GM21360 (cell line): Measurements from ENCODE around the gene RGL1.

Experiments used
- ATAC-seq: cut with Tn5 transposase; IDR thresholded peaks from one replicate; pipeline ENCODE4 v1.9.1; 2021; ENCODE audit warnings: mild to moderate bottlenecking, moderate library complexity; ENCODE audit not compliant: unreplicated experiment

The RGL1 gene

DNA sequence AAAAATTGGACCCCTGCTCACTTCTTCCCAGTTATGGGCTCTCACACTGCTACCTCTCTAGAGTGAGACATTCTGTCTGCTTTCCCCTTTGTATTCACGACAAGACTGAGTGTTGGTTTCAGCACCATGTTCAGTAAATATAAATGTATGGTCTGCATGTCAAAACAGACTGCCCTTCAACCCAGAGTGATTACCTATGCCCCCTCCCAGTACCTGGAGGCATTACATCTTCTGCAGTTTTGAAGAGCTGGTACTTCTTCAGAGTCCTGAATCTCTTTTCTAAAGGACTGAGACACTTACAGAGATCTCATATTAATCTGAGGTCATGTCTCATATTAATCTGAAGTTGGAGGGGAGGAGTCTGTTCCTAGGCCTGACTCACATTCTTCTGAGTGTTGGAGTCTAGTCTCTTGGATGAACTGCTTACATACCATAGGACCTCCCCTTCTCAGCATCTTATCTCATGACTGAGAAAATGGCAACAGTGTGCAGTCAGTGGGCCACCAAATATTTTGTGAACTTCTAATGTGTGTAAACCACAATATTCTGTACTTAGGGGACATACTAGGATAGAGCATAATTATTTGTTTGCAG, 80.3 kb downstream of the RGL1 start:
- ATAC-seq: no peak

DNA sequence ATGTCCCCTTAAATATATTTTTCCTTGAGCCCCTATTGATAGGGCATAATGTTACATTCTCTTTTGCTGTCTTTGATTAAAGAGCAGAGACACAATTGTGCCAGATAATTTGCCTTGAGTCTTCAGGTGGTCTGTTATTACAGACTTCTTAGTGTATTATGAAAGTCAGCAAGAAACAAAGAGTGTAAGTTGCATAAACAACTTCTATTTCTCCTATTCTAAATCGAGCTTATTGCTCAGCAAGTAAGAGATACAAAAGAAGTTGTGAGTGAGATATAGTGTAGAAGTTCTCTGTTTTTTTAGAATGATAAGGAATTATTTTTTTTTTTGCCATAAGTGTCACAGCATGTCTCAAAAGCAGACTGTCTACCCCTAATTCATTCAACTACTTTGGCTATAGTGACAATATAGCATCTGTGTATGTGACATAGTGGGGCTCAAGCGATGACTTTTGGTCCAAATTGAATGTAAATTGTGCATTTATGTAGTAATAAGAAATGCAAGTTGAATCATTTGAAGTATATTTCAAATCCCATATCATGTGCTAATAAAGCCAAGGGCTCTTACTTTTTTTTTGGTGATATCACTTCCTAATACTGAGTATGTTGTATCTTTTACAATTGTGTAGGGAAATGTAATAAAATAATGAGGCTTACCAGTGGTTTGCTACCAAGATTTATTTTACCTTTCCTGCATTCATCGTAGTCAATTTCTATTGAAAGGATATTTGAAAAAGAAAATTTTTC, 81.3 kb downstream of the RGL1 start:
- ATAC-seq: no peak

DNA sequence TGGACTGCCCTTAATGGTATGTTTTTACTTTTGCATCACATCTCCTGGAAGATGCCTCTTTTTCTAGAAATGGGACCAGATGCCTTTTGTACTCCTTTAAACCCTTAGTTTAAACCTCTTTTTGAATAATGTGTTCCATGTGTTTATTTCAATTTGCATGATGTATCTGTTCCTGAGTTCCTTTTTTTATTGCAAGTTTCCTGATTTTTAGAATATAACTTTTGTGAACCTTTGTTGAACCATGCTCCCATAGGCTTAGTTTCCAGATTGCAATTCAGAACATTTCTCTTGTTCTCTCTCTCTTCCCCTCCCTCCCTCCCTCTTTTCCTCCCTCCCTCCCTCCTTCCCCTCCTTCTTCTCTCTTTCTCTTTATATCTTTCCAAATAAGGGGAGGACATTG, 81.9 kb downstream of the RGL1 start:
- ATAC-seq: no peak

DNA sequence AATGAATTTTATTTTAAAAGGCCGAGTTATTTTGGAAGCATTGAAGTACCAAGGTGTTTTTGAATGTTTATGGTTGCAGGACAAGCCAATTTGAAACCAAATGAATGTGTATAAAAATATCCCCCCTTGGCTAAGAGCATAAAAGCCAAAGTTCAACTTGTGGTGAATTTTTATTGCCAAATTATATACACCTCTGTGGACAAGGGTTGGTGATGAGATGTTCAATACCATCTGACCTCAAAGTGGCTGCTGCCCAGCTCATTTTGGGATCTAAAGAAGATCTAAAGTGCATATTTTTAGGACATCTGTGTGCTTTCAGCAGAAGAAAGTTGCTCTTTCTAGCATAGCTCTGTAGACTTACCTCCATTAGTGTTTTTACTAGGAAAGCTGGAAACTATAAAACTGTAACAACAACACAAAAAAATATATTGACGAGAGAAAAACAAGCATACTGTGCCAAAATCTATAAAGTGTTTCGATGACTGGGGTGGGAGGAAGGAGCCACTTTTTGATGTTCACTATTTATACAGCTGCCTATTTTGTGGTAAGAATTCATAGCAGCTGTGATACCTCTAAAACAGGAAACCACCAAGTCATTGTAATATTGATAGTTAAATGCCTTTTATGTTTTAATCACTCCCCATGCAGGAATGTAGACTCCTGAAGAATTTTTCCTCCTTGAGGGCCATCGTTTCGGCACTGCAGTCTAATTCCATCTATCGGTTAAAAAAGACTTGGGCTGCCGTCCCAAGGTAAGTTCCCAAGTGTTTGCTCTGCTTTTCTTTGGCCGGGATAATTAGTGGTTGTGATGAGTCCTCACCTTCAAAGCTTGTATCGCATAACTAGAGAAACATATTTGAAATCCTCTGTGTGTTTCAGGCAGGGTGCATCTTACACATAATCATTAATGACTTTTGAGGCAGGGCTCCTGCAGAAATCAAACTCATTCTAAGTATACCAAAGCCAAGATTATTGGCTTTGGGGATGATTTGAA, 83.2 kb downstream of the RGL1 start:
- no peak for ATAC-seq

DNA sequence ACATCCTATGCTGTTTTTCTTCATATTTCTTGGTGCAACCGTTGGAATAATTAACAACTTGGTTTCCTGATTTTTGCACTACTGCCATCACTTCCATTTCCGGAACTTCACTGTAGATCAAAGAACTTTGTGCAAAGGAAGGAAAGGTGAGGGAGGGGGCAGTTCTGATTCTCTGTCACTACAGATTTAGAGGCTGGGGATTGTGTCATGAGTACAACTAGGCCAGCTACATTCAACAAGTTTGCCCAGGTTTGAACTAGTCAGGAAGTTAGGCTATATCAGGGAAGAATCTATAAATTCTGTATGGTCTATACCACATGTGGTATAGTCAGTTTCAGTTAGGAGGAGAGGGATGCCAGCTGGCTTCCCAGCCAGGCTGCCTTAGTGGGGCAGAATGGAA, 84.2 kb downstream of the RGL1 start:
- ATAC-seq: no peak

DNA sequence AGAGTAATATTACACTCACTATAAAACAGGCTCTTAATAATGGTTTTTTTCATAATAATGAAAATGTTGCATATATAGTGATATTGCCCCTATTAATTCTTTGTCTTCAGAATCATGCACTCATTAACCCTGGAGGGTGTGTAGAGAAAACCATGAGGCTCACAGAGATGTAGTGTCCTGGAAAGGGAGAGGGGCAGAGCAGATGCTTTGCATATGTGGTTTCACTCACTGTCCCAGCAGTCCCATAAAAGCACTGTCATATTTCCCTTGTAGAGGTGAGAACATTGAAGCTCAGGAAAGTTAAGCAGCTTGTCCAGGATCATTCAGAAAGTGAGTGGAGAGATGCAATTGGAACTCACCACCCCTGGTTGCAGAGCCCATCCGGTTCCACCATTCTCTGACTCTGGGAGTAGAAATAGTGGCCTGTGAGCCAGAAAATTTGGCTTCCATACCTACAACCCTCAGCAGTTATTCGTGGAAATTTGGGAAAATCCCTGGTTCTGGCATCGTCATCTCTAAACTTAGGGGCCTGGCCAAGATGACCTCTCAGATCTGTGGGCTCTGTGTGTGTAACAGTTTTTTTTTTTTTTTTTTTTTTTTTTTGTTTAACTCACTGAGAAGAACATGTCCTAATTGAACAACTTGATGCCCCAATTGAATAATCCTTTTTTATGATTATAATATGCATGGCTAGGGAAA, 86.4 kb downstream of the RGL1 start:
- ATAC-seq: peak; percentile 75

DNA sequence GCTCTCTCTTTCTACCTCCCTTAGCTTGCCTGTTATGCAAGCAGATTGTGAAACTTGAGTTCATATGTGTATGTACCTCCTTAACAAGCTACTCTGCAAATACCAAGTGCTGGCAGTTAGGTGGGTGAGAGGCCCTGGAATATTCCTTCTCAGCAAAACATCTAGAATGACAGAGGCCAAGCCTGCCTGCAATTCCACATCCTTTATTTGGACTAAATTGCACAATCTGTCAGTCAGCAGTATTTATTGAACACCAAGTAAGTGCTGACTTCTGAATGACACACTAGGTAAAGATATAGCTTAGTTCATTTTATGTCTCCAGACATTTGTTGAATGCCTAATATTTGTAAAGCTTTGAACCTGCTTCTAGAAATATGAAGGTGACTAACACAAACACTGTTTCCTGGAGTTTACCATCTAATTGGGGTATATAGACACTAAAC, 87.5 kb downstream of the RGL1 start:
- no peak for ATAC-seq

DNA sequence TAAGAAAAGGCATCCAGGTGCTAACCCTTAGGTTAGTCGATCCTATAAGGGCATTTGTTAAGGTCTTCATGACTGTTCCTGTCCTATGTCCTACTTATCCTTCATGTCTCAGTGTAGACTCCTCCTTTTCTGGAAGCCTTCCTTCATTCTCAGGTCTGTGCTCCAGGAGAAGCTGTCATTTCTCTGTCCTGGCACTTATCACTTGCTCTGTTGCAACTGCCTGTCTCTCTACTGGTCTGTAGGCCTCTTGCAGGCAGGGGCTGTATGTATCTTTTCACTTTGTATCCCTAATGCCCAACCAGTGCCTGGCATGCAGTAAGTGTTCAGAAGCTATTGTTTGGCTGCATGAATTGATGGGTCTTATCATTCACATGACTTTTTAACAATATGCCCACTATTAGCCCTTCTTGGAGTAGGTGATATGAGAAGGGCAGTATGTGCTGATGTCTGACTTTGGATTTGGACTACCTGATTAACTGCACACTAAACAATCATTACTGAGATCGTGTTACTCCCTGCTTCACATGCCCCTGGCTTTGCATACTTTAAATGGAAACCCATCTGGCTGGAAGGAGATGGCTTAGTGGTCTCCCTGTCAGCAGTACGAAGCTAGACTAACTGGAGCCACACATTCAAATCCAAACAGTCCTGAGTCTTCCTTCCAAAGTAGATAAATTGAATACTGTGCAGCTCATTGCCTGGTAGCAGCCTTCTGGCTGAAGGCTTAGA, 88.8 kb downstream of the RGL1 start:
- no peak for ATAC-seq

DNA sequence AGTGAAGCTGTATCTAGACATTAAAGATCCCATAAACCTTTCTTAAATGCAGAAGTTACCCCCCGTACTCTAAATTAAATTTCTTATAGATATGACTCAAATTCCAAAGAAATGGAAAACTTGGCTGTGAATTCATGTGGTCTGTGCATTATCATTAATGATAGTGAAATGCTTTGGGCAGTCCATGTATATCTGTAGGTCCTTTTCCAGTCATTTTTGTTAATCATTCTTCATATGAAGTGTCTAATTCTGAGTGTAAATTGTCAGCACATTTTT, 89.3 kb downstream of the RGL1 start:
- ATAC-seq: no peak

DNA sequence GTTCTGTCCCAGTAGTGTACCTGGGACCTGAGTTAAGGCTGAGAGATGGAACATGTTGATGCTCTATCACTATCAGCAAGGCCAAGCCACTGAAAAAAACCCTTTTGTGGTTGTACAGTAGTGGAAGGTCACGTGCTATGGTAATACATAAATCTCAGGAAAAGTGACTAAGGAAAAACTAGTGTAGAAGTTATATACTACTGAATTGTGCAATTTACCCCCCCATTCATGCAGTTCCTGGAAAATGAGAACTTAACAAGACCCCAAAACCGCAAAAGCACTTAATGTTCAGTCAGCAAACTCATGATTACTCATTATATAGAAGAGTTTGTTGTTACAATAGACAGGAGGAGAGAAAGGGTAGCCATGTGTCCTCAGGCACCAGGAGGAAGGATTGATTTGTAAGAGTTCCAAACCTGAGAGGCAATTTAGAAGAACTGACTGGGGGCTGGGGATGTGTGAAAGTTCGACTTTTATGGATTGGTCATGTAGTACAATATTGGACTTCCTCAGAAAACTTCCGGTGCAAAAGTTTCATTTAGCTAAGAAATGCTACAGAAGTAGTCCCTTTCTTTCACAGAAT, 91.6 kb downstream of the RGL1 start:
- no peak for ATAC-seq

DNA sequence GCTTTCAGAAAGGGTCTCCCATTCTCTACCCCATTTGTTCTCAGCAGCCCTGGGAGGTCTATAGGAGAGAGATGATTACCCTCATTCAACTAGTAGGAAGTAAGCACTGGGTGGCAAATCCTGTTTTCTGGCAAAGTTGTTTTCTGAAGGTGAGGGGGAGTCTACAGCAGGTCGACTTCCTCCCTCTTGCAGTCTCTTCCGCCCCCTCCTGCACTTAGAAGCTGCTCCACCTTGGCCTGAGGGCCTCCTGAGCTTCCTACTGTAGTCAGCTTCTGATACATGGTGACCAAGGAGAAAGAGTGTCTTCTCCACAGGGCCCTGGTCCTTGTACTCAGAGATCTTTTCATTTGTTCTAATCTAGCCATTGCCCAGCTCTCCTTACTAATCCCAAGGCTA, 93.1 kb downstream of the RGL1 start:
- peak; percentile 19 for ATAC-seq

DNA sequence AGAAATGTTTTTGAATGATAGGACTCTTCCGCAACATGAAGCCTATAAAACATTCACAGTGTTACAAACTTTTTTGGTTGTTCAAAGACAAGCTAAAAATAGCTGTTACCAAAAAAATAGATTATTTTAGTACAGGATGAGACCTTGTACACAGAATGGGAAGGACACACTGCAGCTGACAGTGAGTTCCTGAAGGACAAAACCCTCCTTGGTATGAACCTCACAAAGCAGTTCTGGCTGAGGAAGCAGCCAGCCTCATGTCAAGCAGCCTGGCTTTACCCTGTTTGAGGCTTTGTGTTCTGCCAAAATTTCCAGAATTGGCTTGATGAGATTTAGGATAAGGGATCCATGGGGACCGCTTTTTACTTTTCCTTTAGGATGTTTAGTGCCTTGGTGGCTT, 93.7 kb downstream of the RGL1 start:
- no peak for ATAC-seq

DNA sequence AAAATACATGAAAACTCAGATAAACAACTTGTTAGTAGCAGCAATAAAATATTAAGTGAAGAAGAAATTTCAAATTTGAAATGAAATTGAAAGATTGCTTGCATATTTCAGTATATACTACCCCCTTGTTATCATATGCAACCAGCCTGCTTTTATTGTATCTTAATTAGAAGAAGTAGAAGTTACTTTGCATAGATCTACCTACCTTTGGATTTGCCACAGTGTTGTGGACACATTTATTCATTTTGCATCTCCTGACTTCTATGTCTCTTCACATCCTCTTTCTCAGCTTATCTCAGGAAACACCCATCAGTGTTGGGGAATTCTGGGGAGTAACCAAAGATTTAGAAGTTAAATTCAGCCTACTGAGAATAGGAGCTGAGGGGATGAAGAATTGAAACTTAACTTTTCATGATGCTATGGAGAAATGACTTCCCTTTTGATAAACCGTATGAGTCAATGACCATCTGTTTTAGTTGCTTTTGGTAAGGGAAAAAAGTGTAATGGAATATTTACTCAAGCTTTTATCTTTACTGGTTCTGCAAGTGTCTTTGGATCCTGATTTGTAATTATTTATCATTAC, 96.9 kb downstream of the RGL1 start:
- ATAC-seq: no peak

DNA sequence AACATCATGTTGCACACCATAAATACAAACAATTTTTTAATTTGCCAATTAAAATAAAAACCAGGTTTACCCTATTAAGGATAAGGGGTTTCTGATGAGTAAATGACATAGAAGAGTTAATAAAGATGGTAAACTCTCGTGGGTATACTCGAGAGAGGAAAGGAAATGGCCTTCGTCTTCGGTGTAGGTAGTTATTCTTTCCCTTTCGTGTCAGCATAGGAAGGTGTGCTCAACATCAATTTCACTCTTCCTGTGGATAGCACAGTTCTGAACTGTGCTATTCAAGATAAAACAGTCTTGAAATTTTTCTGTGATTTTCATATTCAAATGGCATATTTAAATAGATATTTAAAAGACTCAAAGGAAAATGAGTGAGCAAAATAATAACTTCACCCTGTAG, 98.2 kb downstream of the RGL1 start:
- ATAC-seq: no peak

DNA sequence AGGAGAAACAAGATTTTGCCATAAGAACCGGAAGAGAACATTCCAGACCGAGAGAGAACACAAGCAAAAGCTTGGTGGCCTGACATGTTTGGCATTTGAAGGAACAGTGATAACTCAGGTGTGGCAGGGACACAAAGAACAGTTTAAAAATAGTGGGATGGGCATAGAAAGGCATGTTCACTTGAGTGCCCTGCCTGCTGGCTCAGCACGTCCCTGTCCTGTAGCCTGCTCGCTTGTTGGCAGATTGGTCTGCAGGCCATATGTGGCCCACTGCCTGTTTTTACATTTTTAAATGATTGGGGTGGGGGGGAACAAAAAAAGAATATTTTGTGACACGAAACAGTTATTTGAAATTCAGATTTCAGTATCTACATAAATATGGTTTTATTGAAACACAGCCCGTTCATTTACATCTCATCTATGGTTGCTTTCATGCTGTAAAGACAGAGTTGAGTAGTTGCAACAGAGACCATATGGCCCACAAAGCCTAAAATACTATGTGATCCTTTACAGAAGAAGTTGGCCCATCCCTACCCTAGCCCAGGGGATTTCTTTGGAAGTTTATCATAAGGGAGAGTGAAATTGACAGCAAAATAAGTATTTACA, 100.7 kb downstream of the RGL1 start:
- no peak for ATAC-seq

DNA sequence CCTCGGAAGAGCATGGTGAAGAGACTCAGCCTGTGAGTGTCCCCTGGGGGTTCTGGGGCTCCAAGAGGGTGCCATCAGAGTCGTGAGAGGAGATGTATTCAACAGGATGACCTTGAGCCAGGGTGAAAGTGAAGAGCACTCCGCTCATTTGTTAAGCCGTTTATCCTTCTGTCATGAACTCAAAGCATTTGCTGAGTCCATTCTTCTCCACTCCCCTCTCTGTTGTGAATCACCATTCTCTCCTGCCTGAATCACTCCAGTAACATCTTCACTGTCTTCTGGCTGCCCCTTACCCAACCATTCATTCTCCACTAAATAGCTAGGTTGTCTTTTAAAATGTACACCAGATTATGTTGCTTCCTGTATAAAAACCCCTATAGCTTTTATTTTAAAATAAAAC, 102.2 kb downstream of the RGL1 start:
- no peak for ATAC-seq

DNA sequence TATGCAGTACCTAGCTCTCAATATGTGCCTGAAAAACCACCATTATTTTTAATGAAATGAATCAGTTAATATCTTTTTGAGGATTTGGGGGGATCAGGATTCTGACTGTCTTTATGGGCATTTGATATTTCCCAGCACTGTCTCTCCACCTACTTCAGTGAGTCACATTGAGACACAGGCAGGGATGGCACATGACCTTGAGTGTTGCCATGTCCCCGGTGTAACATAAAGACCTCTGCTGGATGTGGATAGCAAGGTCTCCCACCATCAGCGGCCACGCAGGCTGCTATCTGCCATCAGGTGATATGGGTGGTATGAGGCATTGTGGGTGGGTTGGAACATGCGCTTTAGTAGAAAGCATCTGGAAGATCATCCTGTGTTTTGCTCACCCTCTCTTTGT, 103.2 kb downstream of the RGL1 start:
- no peak for ATAC-seq

DNA sequence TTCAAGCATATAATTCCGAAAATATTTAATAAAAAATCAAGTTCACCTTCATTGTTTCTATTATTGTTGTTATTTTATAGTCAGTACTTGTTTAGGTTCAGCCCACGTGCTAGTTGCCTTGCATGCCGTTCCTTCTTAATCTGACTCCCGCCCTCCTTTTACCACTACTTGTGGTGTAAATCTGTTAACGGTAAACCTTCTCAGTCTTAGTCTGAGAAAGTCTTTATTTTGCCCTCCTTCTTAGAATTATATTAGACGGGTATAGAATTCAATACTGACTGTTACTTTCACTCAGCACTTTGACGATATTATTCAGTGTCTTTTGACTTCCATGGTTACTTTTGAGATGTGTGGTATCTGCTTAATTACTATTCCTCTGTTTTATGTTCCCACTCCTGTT, 104.8 kb downstream of the RGL1 start:
- ATAC-seq: no peak

DNA sequence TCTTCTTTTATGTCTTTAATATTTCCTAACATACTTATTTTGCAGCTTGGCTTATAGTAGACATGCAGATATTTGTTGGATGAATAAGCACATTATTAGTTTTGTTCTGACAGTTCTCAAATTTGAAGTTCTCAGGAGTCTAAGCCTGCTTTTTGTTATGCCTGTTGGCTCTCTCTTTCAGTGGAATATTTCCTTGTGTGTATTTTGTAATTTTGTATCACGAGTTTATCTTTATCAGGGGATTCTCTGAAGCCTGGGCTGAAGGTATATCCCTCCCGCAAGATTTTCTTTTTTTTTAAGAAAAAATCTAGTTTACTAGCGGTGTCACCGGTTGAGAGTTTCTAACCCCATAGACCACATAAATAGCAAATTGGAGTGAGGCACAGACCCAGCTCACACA, 105.9 kb downstream of the RGL1 start:
- ATAC-seq: peak; percentile 13

DNA sequence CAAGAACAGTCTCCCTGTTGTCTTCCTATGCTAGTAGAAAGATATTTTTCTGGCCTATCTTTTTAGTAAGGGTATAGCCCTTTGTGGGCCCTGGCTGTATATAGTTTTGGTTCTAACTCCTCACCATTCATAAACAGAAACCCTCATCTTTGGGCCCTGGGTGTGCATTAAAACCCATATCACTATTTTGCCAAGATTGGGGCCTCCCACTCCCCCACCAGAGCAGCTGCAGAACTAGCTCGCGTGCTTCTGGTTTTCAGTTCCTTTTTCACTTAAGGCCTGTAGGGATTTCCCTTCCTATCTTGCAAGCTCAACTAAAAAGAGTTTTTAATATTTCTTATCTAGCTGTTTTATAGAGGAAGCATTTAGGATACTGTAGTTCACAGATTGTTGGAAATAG, 106.4 kb downstream of the RGL1 start:
- peak; percentile 62 for ATAC-seq
